ENCODE data around the gene LPAR2.

The LPAR2 gene

DNA sequence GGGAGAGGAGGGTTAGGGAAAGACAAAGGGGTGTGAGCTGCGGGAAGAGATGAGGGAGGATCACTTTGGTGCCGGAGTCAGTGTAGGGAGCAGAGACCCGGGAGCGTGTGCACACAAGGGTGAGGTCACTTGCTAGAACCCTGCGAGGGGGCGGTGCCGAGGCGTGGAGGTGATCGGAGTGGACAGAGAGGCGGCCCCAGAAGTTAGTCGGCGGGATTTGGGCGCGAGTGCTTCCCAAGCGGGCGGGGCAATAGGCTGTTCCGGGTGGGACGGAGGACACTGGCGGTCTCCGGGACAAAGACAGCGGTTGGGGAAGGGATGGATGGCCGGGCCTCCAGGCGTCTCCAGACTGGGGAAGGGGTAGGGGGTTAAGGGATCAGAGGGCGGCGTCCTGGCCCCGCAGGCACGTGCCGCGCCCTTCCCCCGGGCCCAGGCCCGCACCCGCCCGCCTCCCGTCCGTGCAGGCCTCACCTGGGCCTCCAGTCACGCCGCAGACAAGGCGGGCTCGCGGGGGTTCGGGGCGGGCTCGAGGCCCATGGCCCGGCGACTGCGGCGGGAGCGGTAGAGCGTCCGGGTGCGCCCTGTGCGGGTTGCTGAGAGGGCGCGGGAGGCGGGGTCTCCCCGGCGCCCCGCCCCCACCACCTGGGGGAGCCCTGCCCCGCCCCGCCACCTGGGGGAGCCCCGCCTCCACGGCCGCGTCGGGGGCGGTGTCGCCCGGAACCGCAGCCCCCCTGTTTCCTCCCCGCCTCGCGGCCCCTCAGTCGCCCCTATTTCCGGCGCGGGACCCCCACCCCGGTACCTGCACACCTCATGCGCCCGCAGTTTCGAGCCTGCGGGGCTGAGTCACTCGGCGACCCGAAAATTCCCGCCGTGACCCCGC is at the start of gene LPAR2:
Gene LPAR2 (minus strand): TSS at position 600 of the 880 bp plus-strand sequence. CDS start 945 bp downstream, outside the sequence.
- H3K27ac ChIP-seq, result peak within 1 kb of the TSS; percentile 42

DNA sequence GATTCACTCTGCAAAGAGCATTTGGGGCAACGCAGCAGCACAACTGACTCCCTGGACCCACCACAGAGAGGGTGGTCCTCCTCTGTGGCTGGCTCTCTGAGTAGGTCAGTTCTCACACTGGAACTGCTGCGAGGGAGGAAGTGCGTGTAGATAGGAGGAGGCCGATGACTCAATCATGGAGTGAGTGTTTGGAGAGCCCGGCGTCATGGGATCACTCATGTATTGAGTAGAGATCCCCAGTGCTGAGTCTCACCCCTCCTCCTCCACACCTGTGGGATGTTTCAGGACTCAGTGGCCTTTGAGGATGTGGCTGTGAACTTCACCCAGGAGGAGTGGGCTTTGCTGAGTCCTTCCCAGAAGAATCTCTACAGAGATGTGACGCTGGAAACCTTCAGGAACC is 49.6 kb upstream of the LPAR2 start:
- no peak overlapping the region for H3K27ac ChIP-seq
- H3K27me3 ChIP-seq, result no peaks in the 10 kb centered on the region
- H3K9me3 ChIP-seq, result peaks cover 42% of the 10 kb centered on the region
- H3K4me3 ChIP-seq (ENCODE audit: low read depth in 1 of 2, low read length in 1 of 2), result no peak overlapping the region
- H3K4me1 ChIP-seq (ENCODE audit: control insufficient read depth in 1 of 2, insufficient read depth in 1 of 2, low read depth in 1 of 2, low read length in 1 of 2), result no peaks in the 10 kb centered on the region
- TF ChIP-seq, protein P1, sequence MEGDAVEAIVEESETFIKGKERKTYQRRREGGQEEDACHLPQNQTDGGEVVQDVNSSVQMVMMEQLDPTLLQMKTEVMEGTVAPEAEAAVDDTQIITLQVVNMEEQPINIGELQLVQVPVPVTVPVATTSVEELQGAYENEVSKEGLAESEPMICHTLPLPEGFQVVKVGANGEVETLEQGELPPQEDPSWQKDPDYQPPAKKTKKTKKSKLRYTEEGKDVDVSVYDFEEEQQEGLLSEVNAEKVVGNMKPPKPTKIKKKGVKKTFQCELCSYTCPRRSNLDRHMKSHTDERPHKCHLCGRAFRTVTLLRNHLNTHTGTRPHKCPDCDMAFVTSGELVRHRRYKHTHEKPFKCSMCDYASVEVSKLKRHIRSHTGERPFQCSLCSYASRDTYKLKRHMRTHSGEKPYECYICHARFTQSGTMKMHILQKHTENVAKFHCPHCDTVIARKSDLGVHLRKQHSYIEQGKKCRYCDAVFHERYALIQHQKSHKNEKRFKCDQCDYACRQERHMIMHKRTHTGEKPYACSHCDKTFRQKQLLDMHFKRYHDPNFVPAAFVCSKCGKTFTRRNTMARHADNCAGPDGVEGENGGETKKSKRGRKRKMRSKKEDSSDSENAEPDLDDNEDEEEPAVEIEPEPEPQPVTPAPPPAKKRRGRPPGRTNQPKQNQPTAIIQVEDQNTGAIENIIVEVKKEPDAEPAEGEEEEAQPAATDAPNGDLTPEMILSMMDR (IDR thresholded peaks at IDR 0.05), result no peak
- peaks cover 45% of the 10 kb centered on the region for H3K36me3 ChIP-seq

More for the DNA sequence above, at the start of gene LPAR2:
- H3K36me3 ChIP-seq, result peaks cover 90% of the 10 kb centered on the region
- H3K4me3 ChIP-seq (ENCODE audit: low read depth in 1 of 2, low read length in 1 of 2), result peak within 1 kb of the TSS; percentile 53 to 59
- H3K4me1 ChIP-seq (ENCODE audit: control insufficient read depth in 1 of 2, insufficient read depth in 1 of 2, low read depth in 1 of 2, low read length in 1 of 2), result peaks cover 18 to 25% of the 10 kb centered on the region in 2 experiments
- H3K9me3 ChIP-seq, result no peaks in the 10 kb centered on the region
- H3K27me3 ChIP-seq, result no peaks in the 10 kb centered on the region
- TF ChIP-seq, protein P1 (IDR thresholded peaks at IDR 0.05), result no peak

DNA sequence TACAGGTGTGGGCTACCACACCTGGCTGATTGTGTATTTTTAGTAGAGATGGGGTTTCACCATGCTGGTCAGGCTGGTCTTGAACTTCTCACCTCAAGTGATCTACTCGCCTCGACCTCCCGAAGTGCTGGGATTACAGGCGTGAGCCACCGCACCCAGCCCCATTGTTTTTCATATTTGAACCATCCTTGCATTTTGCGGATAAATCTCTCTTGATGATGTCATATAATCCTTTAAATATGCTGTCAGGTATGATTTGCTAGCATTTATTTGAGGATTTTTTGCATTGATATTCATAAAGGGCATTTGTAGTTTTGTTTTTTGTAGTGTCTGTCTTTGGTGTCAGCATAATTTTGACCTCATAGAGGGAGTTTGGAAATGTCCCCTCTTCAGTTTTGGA is 46.3 kb upstream of the LPAR2 start:
- Histone ChIP-seq H3K36me3 (peaks cover 36% of the 10 kb centered on the region), H3K4me1 (ENCODE audit: control insufficient read depth in 1 of 2, insufficient read depth in 1 of 2, low read depth in 1 of 2, low read length in 1 of 2) (peaks cover 5 to 6% of the 10 kb centered on the region in 2 experiments), H3K4me3 (ENCODE audit: low read depth in 1 of 2, low read length in 1 of 2) (no peak overlapping the region), H3K27me3 (no peaks in the 10 kb centered on the region), H3K9me3 (peaks cover 22% of the 10 kb centered on the region), H3K27ac (no peak overlapping the region)
- TF ChIP-seq, protein P1 (IDR thresholded peaks at IDR 0.05), result no peak

DNA sequence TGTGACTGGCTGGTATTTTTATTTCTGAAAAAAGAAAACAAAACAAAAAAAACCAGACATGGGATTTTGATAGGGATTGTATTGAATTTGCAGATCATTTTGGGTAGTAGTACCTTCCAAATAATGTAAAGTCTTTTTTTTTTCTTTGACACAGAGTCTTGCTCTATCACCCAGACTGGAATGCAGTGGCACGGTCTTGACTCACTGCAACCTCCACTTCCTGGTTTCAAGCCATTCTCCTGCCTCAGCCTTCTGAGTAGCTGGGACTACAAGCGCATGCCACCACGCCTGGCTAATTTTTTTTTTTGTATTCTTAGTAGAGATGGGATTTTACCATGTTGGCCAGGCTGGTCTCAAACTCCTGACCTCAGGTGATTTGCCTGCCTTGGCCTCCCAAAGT is 44.8 kb upstream of the LPAR2 start:
- TF ChIP-seq, protein P1 (IDR thresholded peaks at IDR 0.05), result no peak
- peaks cover 21% of the 10 kb centered on the region for H3K36me3 ChIP-seq
- no peak overlapping the region for H3K27ac ChIP-seq
- H3K27me3 ChIP-seq, result no peaks in the 10 kb centered on the region
- no peak overlapping the region for H3K4me3 ChIP-seq (ENCODE audit: low read depth in 1 of 2, low read length in 1 of 2)
- peaks cover 14 to 16% of the 10 kb centered on the region in 2 experiments for H3K4me1 ChIP-seq (ENCODE audit: control insufficient read depth in 1 of 2, insufficient read depth in 1 of 2, low read depth in 1 of 2, low read length in 1 of 2)
- peaks cover 8% of the 10 kb centered on the region for H3K9me3 ChIP-seq

DNA sequence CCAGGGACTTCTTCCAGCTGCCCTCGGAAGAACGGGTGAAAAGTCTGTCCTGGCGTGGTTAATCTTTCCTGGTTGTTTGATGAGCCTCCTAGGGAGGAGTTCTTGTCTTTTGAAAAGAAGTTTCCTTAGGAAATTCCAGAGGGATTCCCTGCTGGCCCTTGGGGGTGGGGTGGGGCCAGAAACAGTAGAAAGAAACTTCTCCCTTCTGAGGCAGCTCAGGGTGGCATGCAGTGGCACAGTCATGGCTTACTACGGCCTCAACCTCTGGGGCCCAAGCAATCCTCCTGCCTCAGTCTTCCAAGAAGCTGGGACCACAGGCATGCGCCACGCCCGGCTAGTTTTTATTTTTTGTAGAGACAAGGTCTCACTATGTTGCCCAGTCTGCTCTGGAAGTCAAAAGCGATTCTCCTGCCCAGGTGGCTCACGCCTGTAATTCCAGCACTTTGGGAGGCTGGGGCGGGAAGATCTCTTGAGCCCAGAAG is 42.1 kb upstream of the LPAR2 start:
- no peak overlapping the region for H3K27ac ChIP-seq
- peaks cover 18 to 22% of the 10 kb centered on the region in 2 experiments for H3K4me1 ChIP-seq (ENCODE audit: control insufficient read depth in 1 of 2, insufficient read depth in 1 of 2, low read depth in 1 of 2, low read length in 1 of 2)
- H3K4me3 ChIP-seq (ENCODE audit: low read depth in 1 of 2, low read length in 1 of 2), result no peak overlapping the region
- H3K36me3 ChIP-seq, result peaks cover 5% of the 10 kb centered on the region
- no peaks in the 10 kb centered on the region for H3K9me3 ChIP-seq
- H3K27me3 ChIP-seq, result no peaks in the 10 kb centered on the region
- TF ChIP-seq, protein P1 (IDR thresholded peaks at IDR 0.05), result no peak

All from neutrophil (primary cell).